NCI-H345 treated with DMSO at 0.1 percent for 48 hours (cell line): Measurements from ENCODE around the gene CDON.

Experiments
- DNase-seq: peaks from one replicate; lab custom pipeline; 2025; ENCODE audit not compliant: unreplicated experiment; lab: John Stamatoyannopoulos, UW

Gene CDON, protein sequence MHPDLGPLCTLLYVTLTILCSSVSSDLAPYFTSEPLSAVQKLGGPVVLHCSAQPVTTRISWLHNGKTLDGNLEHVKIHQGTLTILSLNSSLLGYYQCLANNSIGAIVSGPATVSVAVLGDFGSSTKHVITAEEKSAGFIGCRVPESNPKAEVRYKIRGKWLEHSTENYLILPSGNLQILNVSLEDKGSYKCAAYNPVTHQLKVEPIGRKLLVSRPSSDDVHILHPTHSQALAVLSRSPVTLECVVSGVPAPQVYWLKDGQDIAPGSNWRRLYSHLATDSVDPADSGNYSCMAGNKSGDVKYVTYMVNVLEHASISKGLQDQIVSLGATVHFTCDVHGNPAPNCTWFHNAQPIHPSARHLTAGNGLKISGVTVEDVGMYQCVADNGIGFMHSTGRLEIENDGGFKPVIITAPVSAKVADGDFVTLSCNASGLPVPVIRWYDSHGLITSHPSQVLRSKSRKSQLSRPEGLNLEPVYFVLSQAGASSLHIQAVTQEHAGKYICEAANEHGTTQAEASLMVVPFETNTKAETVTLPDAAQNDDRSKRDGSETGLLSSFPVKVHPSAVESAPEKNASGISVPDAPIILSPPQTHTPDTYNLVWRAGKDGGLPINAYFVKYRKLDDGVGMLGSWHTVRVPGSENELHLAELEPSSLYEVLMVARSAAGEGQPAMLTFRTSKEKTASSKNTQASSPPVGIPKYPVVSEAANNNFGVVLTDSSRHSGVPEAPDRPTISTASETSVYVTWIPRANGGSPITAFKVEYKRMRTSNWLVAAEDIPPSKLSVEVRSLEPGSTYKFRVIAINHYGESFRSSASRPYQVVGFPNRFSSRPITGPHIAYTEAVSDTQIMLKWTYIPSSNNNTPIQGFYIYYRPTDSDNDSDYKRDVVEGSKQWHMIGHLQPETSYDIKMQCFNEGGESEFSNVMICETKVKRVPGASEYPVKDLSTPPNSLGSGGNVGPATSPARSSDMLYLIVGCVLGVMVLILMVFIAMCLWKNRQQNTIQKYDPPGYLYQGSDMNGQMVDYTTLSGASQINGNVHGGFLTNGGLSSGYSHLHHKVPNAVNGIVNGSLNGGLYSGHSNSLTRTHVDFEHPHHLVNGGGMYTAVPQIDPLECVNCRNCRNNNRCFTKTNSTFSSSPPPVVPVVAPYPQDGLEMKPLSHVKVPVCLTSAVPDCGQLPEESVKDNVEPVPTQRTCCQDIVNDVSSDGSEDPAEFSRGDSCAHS (N-terminal part only)

GRCh38 chr11:126062679-126063506 is at the start of gene CDON:
TSS of gene CDON (minus strand) at chr11:126062866. CDS start at chr11:126023476, 39,390 bp downstream.
- peak; percentile 91 for DNase-seq

- DNase-seq = no peak
These were observed 48.9 kb upstream of the CDON start for GRCh38 chr11:126111458-126112116.

- DNase-seq = no peak
These were observed 47.5 kb upstream of the CDON start for GRCh38 chr11:126109941-126110731.

DNA sequence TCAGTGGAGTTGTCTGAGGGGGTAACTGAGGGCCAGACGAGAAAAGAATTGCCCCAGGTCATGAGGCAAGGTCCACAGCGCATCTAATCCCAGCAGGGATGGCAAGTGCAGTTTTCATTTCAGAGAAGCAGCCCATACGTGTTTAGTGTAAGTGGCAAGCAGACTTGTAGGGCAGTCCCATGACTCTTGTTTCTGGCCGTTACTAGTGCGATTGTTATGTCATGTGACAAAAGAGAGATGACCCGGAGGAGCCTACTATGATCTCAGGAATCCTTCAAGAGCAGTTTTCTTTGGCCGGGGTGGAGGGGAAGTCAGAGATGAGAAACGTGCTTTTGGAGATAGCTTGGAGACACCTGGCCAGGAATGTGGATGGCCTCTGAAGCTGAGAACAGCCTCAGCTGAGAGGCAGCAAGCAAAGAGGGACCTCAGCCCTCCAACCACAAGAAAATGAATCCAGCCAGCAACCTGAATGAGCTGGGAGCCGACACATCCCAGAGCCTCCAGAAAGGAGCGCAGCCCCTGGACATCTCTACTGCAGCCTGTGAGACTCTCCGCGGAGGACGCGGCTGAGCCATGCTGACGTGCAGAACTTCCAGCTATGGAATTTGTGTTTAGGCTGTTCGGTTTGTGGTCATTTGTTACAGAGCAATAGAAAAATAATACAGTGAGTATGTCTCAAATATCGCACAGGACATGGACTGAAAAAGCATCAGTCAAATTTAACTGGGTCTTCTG is 44.1 kb upstream of the CDON start:
- no peak for DNase-seq

DNA sequence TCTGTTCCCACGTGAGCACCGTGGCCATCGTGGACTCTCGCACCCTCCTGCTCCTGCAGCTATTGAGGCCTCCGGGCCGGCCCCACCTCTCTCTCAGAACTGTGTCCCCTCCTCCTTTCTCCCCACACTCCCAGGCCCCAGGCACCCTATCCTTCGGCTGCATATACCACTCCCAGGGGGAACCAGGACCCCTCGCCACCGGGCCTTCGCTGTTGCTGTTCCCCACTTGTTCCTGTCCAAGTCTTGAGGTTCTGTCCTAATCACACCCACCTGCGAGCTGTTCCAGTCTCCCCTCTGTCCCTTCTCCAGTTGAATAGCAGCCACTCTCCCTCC is 43.0 kb upstream of the CDON start:
- DNase-seq = no peak

GRCh38 chr11:126105022-126105747 is 42.5 kb upstream of the CDON start:
- no peak for DNase-seq

DNA sequence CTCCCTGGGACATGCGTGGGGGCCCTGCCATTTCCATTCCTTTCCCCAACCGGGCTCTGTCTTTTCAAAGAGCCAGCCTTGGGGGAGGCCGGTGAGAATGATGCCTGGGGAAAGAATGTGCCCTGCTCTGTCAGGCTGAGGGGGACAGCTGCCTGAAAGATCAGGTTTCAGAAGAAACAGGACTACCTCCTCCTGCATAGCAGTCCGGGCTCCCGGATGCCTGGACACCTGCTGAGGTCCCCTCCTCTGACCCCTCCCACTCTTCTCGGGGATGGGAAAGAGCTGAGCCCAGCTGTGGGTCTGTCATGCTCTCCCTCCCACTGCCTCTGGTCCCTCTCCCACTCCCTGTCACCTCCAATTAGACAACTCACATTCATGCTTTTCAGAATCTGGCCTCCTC is 41.8 kb upstream of the CDON start:
- DNase-seq = peak; percentile 12

DNA sequence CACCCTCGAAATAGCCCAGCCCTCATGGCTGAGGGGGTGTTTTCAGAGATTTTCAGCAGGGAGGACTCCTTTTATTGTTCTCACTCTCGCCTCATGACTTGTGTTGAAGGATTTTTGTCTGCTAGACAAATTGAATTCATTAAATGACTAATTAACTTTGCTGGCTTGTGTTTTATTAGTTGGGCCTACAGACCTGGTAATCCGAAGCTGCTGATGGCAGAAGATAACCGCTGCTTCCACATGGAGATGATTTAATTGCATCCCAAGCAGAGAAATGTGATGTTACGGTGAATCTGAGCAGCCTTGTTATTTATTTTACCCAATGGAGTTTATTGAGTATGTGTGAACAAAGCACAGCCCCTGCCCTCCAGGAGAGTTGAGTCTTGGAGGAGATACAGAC is 40.5 kb upstream of the CDON start:
- DNase-seq = no peak

DNA sequence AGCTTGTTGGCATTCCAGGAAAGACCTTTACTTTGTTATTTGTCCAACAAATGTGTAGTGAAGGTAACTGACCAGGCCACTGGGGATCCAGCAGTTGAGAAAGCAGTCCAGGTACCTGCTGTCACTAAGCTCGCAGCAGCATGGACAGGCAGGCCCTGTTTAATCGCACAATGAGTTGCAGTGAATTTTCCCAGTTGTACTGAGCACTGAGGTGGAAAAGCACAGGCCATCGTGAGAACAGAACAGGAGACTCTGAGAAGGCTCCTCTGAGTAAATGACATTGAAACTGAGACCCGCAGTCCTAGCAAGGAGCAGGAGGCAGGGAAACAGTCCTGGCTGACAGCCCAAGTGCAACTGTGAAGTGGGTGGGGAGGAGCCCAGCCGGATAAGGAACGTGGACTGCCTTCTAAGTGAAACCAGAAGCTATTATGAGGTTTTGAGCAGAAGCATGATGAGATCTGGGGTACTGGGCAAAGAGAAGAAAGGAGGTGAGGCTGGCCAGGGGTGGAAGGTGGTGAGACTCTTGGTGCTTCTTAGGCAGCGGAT is 39.8 kb upstream of the CDON start:
- DNase-seq = no peak

GRCh38 chr11:126101930-126102283 is 39.2 kb upstream of the CDON start:
- no peak for DNase-seq

GRCh38 chr11:126101251-126101929 is 38.7 kb upstream of the CDON start:
- DNase-seq = no peak

DNA sequence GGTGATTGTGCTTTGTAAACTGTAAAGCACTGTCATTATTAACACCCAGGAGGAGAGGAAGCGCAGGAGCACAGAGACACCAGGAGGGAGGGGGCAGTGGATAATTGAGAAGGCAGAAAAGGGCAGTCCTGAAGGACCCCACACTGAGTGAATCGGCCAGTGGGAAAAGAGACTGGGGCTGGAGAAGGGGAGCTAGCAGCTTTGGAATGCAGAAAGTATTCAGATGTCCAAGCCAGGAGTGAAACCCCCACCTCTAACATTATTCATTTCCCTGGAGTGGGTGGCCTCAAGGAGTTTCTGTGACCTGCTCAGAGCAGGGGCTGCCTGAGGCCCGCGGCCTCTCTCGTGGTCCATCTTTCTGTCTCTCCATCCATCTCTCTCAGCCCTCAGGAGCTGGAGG is 38.0 kb upstream of the CDON start:
- DNase-seq = no peak

DNA sequence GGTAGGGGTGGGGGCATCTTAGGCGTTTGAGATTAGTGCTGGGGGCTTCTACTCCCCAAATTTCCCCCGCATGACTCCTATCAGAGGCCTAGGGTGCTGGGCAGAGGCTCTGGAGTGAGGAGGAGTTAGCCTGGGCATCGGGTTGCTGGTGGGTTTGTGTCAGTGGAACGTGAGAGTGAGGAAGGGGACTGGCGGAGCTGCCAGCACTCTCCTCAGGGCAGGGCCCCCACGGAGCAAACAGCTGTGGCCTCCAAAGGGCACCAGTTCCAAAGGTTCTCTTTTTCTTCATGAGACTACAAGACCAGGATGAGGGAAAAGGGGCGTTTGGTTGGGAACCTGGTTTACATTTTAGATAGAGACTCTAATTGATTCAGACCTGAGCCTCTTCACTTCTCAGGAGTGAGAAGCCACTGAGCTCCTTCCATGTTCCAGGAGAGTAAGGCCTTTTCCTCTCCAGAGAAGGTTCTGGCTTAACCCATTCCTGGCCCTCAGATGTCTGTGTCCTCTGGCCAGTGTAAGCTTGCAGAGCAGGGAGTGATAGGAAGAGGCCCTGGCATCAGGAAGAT is 35.6 kb upstream of the CDON start:
- no peak for DNase-seq

GRCh38 chr11:126095745-126096144 is 33.1 kb upstream of the CDON start:
- no peak for DNase-seq

DNA sequence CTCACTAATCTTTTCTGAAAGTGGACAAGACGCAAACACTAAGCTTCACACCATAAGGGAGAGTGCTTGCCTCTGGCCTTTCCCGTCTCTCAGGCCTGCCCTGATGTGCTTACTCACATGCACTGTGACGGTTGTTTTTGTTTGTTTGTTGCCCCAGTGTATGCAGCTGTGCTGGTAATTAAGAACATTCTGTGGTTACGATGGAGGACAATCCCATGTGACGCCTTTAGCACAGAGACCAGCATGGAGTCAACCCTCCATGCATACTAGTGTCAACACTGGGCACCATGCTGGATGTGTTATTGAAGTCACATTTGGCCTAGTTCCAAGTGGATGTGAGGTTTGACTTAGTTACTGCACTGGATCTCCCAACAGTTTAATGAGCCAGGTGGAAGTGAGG is 27.8 kb upstream of the CDON start:
- peak; percentile 77 for DNase-seq

DNA sequence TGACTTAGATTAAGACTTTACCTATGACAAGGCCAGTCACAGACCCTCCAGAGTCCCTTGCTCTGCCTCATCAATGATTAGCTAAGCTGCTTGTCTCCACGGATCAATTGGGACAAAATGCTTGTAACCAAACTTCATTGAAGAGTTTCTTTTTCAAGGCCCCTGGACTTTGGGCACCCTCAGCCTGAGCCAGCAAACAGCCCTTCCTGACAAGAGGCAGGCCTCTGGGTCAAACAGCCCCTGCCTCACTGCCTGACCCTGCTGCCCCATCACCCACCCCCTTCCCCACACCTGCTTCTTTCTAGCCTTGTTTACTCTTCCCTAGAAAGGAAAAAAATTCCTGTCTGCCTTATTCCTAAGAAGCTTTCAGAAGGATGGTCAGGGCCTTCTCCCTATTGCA is 26.3 kb upstream of the CDON start:
- no peak for DNase-seq

DNA sequence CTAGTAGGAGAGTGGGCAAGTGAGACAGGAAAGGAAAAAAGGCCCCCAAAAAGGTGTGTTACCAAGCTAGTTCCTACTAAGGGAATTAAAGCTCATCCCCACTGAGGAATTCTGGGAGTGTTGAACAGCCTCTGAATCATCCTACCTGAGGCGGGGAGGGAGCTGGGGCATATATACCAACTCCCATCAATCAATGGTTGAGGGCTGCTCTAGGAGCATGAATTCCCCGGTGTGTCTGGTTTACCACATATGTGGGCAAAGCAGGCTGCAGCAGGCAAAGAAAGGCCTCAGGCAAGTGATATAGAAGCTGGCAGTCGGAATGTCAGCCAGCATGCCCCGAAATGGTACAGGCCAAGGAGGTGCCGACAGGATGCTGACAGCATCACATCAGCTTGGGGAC is 23.6 kb upstream of the CDON start:
- no peak for DNase-seq
